Left ventricle myocardium inferior (tissue), 1 donor: ENCODE measurements around the gene NMT1. TPM values are rescaled to one million over a fixed set of nuclear protein-coding genes. Genes with fewer than 3 reads are reported as not detected.

Experiments used
- DNase-seq: peaks from one replicate; pipeline ENCODE4 v3.0.0-alpha.2; 2020
- H3K27ac ChIP-seq: fragments of 200-600 bp; replicated peaks from 2 replicates; pipeline ENCODE4 v1.8.0; 2021
- H3K27me3 ChIP-seq: fragments of 200-600 bp; 2 replicates; pipeline ENCODE4 v1.8.0; 2021; ENCODE audit warnings: low read depth
- H3K36me3 ChIP-seq: fragments of 200-600 bp; 2 replicates; pipeline ENCODE4 v1.8.0; 2021
- H3K4me1 ChIP-seq: fragments of 200-600 bp; 2 replicates; pipeline ENCODE4 v1.8.0; 2021
- H3K4me3 ChIP-seq: fragments of 200-600 bp; 2 replicates; pipeline ENCODE4 v1.8.0; 2021; ENCODE audit warnings: mild to moderate bottlenecking, moderate library complexity
- H3K9me3 ChIP-seq: fragments of 200-600 bp; replicated peaks from 2 replicates; pipeline ENCODE4 v1.8.0; 2021
- CTCF ChIP-seq: fragments of 200-600 bp; IDR thresholded peaks from 2 replicates; pipeline ENCODE4 v1.8.0; 2021; ENCODE audit warnings: antibody characterized with exemption, mild to moderate bottlenecking, borderline replicate concordance
- intact Hi-C: fragments of 100-400 bp; cut with micrococcal nuclease; formaldehyde crosslinking; loops from one replicate; pipeline ENCODE4 v1.11.0; 2022
- total RNA-seq: library from RNA; stranded (reverse); fragmentation: NEBNext Ultra II Directional; extraction: Animal tissue kit (Norgen Biotek cat#: 25700); gene quantifications from one replicate; pipeline ENCODE4 v1.2.1, GENCODE V29; 2021
- donor health status: DM: no; HTN: yes; CAD: no; lungs with severe emphysema.

The NMT1 gene
- total RNA-seq, 1 donor from 2014 or later: 86.0 TPM

- peak overlapping the region; percentile 99 for H3K27ac ChIP-seq
- peak overlapping the region; percentile 2 for H3K4me3 ChIP-seq
- H3K9me3 ChIP-seq: no peaks in the 10 kb centered on the region
- DNase-seq: peak; percentile 47
- H3K27me3 ChIP-seq: no peaks in the 10 kb centered on the region
- H3K4me1 ChIP-seq: peaks cover 83% of the 10 kb centered on the region
- intact Hi-C loops: no loop called here
- no peaks in the 10 kb centered on the region for H3K36me3 ChIP-seq
- TF ChIP-seq CTCF: no peak
These were observed 68.4 kb downstream of the NMT1 start for GRCh38 chr17:45129426-45129939.

GRCh38 chr17:45129940-45130680 is 69.0 kb downstream of the NMT1 start:
- intact Hi-C loops: no loop called here
- no peak for TF ChIP-seq CTCF
- no peaks in the 10 kb centered on the region for H3K27me3 ChIP-seq
- no peaks in the 10 kb centered on the region for H3K36me3 ChIP-seq
- no peak for DNase-seq
- no peaks in the 10 kb centered on the region for H3K9me3 ChIP-seq
- H3K27ac ChIP-seq: peak overlapping the region; percentile 99
- H3K4me1 ChIP-seq: peaks cover 77% of the 10 kb centered on the region
- peak overlapping the region; percentile 97 for H3K4me3 ChIP-seq

GRCh38 chr17:45130681-45131615 is 69.8 kb downstream of the NMT1 start:
- no peak for DNase-seq
- H3K4me3 ChIP-seq: peak overlapping the region; percentile 97
- TF ChIP-seq CTCF: no peak
- no peaks in the 10 kb centered on the region for H3K27me3 ChIP-seq
- H3K9me3 ChIP-seq: no peaks in the 10 kb centered on the region
- H3K4me1 ChIP-seq: peaks cover 77% of the 10 kb centered on the region
- intact Hi-C loops: no loop called here
- peak overlapping the region; percentile 99 for H3K27ac ChIP-seq
- no peaks in the 10 kb centered on the region for H3K36me3 ChIP-seq

- peaks cover 77% of the 10 kb centered on the region for H3K4me1 ChIP-seq
- peak overlapping the region; percentile 99 for H3K27ac ChIP-seq
- intact Hi-C loops: no loop called here
- peak; percentile 94 for TF ChIP-seq CTCF
- H3K27me3 ChIP-seq: no peaks in the 10 kb centered on the region
- H3K36me3 ChIP-seq: no peaks in the 10 kb centered on the region
- peak overlapping the region; percentile 97 for H3K4me3 ChIP-seq
- H3K9me3 ChIP-seq: no peaks in the 10 kb centered on the region
- peak; percentile 53 for DNase-seq
These were observed 70.7 kb downstream of the NMT1 start for GRCh38 chr17:45131616-45132319.

- no peak for TF ChIP-seq CTCF
- Histone ChIP-seq H3K27me3 (no peaks in the 10 kb centered on the region), H3K4me1 (peaks cover 77% of the 10 kb centered on the region), H3K27ac (peak within 1 kb of the TSS; percentile 99), H3K36me3 (no peaks in the 10 kb centered on the region), H3K9me3 (no peaks in the 10 kb centered on the region), H3K4me3 (peak within 1 kb of the TSS; percentile 97)
- DNase-seq: no peak
- intact Hi-C loops: no loop called here
These were observed 71.1 kb downstream of the NMT1 start, which contains the start of gene PLCD3 for GRCh38 chr17:45132320-45132571. PLCD3 (minus strand) TSS chr17:45132515; CDS start chr17:45132410, 105 bp downstream.
